Gastroesophageal sphincter (tissue), 4 donors: ENCODE data around the gene CHD1. TPM values are rescaled to one million over a fixed set of nuclear protein-coding genes. Genes with fewer than 3 reads are reported as not detected.

Source experiments
- ATAC-seq: fragments of 150-250 bp; one replicate; pipeline ENCODE4 v1.9.1; 2016; ENCODE audit warnings: mild to moderate bottlenecking, moderate library complexity
- H3K27ac ChIP-seq, 4 donors: fragments of 200-600 bp; sonication (generic) in 3 of 4; 1 replicate in 3 of 4; 2 replicates in 1 of 4; pipeline ENCODE4 v1.5.1; 2016 to 2019
- H3K27me3 ChIP-seq: fragments of 200-600 bp; sonication (generic); one replicate; pipeline ENCODE4 v1.5.1; 2019
- H3K36me3 ChIP-seq, 2 donors: fragments of 200-600 bp; sonication (generic); one replicate each; pipeline ENCODE4 v1.5.1; 2019; ENCODE audit warnings: control low read depth in 1 of 2
- H3K4me1 ChIP-seq, 3 donors: fragments of 200-600 bp; sonication (generic); 1 replicate in 2 of 3; 2 replicates in 1 of 3; pipeline ENCODE4 v1.5.1; 2016 to 2019; ENCODE audit warnings: control low read depth in 2 of 3
- H3K4me3 ChIP-seq, 2 donors: fragments of 200-600 bp; sonication (generic); one replicate each; pipeline ENCODE4 v1.5.1; 2019; ENCODE audit warnings: mild to moderate bottlenecking in 1 of 2, moderate library complexity in 1 of 2
- H3K9me3 ChIP-seq, 3 donors: fragments of 200-600 bp; sonication (generic); one replicate each; pipeline ENCODE4 v1.5.1; 2017 to 2019; ENCODE audit warnings: control low read depth in 2 of 3
- CTCF ChIP-seq, 4 experiments: fragments of 200-600 bp in 2 of 4; fragments of 450-650 bp in 2 of 4; sonication (generic) in 1 of 4; IDR thresholded peaks; one replicate each; pipeline ENCODE4 v1.5.1; 2017 to 2019; ENCODE audit warnings: antibody characterized with exemption in 4 of 4, mild to moderate bottlenecking in 2 of 4, moderate library complexity in 2 of 4
- EP300 ChIP-seq: sonication (generic); formaldehyde crosslinking; IDR thresholded peaks from one replicate; pipeline ENCODE4 v1.6.1; 2017; ENCODE audit warnings: antibody characterized with exemption, mild to moderate bottlenecking
- POLR2A ChIP-seq, 2 donors: fragments of 450-650 bp; IDR thresholded peaks; one replicate each; pipeline ENCODE4 v1.6.1; 2017; ENCODE audit warnings: antibody characterized with exemption in 2 of 2, mild to moderate bottlenecking in 2 of 2, moderate library complexity in 1 of 2
- POLR2AphosphoS5 ChIP-seq: sonication (generic); formaldehyde crosslinking; IDR thresholded peaks from one replicate; pipeline ENCODE4 v1.6.1; 2017; ENCODE audit warnings: antibody characterized with exemption
- WGBS, 2 donors: methylation state at CpG; one replicate each; pipeline ENCODE4 v1.1.5; 2018; ENCODE audit warnings: low coverage in 1 of 2; 5-methylcytosine and 5-hydroxymethylcytosine counted together
- total RNA-seq, 4 donors: library from RNA; depleted of rRNA; stranded (reverse); fragments of >200 nt; gene quantifications; one replicate each; pipeline ENCODE4 v1.1.0, GENCODE V29; 2016

Gene CHD1
- total RNA-seq, 4 donors from 2014 or later = 22.7 to 58.1 (median 48.2) TPM

- Histone ChIP-seq H3K9me3 (no peaks in the 10 kb centered on the region), H3K27me3 (no peaks in the 10 kb centered on the region), H3K36me3 (peaks cover 0 to 52% of the 10 kb centered on the region in 2 donors), H3K4me1 (peaks cover 0 to 68% (median 3%) of the 10 kb centered on the region in 3 donors), H3K27ac (no peak overlapping the region), H3K4me3 (no peak overlapping the region)
- TF ChIP-seq EP300 (no peak), POLR2AphosphoS5 (no peak)
- no peak for ATAC-seq
- 89 to 100% methylated on average over 3 of the region's 3 CpGs for WGBS, 2 donors
Measured at GRCh38 chr5:98923966-98924365, 4.8 kb downstream of the CHD1 start.

GRCh38 chr5:98921947-98922505 is 6.8 kb downstream of the CHD1 start:
- peaks cover 0 to 59% of the 10 kb centered on the region in 2 donors for H3K36me3 ChIP-seq
- no peak for ATAC-seq

GRCh38 chr5:98917433-98917832 is 11.4 kb downstream of the CHD1 start:
- H3K9me3 ChIP-seq = no peaks in the 10 kb centered on the region
- WGBS, 2 donors = 83 to 90% methylated on average over 2 of the region's 2 CpGs
- peaks cover 0 to 26% of the 10 kb centered on the region in 2 donors for H3K36me3 ChIP-seq
- H3K27me3 ChIP-seq = no peaks in the 10 kb centered on the region
- H3K4me3 ChIP-seq = no peak overlapping the region
- H3K4me1 ChIP-seq = peaks cover 0 to 61% (median 3%) of the 10 kb centered on the region in 3 donors
- no peak for TF ChIP-seq CTCF (IDR thresholded peaks at IDR 0.05)
- TF ChIP-seq POLR2AphosphoS5 = no peak
- no peak for TF ChIP-seq EP300
- no peak for TF ChIP-seq POLR2A (IDR thresholded peaks at IDR 0.05)
- ATAC-seq = no peak
- no peak overlapping the region for H3K27ac ChIP-seq

More at GRCh38 chr5:98921947-98922505, 6.8 kb downstream of the CHD1 start:
- WGBS, 2 donors = no CpG with 5 or more reads among the region's 4 CpGs
- Histone ChIP-seq H3K27ac (no peak overlapping the region), H3K4me3 (no peak overlapping the region), H3K4me1 (peaks cover 0 to 69% (median 3%) of the 10 kb centered on the region in 3 donors), H3K27me3 (no peaks in the 10 kb centered on the region), H3K9me3 (no peaks in the 10 kb centered on the region)
- TF ChIP-seq POLR2AphosphoS5 (no peak), EP300 (no peak), POLR2A (IDR thresholded peaks at IDR 0.05) (no peak), CTCF (IDR thresholded peaks at IDR 0.05) (no peak)

DNA sequence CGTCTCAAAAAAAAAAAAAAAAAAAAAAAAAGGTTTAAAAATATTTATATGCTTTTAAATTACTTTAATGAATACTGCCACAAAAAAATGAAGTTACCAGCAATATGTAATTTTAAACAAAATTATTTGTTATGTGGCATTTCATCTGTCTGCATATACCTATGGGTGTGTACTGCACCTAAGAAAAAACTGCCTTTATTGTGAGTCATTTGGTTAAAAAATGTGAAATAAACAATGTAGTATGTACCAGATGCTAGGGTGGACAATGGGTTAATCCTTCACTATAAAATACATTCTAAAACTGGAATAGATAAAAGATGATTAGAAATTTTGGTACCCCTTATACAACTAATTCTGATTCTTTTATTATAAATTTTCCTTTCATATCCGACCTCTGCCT is 12.3 kb downstream of the CHD1 start:
- TF ChIP-seq EP300 (no peak), POLR2AphosphoS5 (no peak), CTCF (IDR thresholded peaks at IDR 0.05) (no peak), POLR2A (IDR thresholded peaks at IDR 0.05) (no peak)
- H3K4me3 ChIP-seq = no peak overlapping the region
- no peaks in the 10 kb centered on the region for H3K27me3 ChIP-seq
- peaks cover 0 to 55% (median 0%) of the 10 kb centered on the region in 3 donors for H3K4me1 ChIP-seq
- WGBS, 2 donors = 36 to 66% methylated on average over 1 to 2 of the region's 2 CpGs
- ATAC-seq = no peak
- no peaks in the 10 kb centered on the region for H3K9me3 ChIP-seq
- no peak overlapping the region for H3K27ac ChIP-seq
- H3K36me3 ChIP-seq = peaks cover 0 to 17% of the 10 kb centered on the region in 2 donors

GRCh38 chr5:98913911-98914310 is 14.9 kb downstream of the CHD1 start:
- ATAC-seq = no peak
- Histone ChIP-seq H3K27ac (no peak overlapping the region), H3K36me3 (peaks cover 0 to 7% of the 10 kb centered on the region in 2 donors), H3K9me3 (no peaks in the 10 kb centered on the region), H3K27me3 (no peaks in the 10 kb centered on the region), H3K4me3 (no peak overlapping the region), H3K4me1 (peaks cover 0 to 64% (median 0%) of the 10 kb centered on the region in 3 donors)
- no peak for TF ChIP-seq POLR2A (IDR thresholded peaks at IDR 0.05)
- no peak for TF ChIP-seq CTCF (IDR thresholded peaks at IDR 0.05)
- no peak for TF ChIP-seq EP300
- no peak for TF ChIP-seq POLR2AphosphoS5
